CD14-positive monocyte (primary cell): Measurements from ENCODE around the gene LDAH. TPM values are rescaled to one million over a fixed set of nuclear protein-coding genes. Genes with fewer than 3 reads are reported as not detected.

ENCODE experiments used
- DNase-seq, 3 donors: peaks; one replicate each; pipeline ENCODE4 v3.0.0-alpha.2; 2011 to 2022
- H2AFZ ChIP-seq: 2 replicates; pipeline ENCODE4 v1.6.0; 2012; ENCODE audit warnings: mild to moderate bottlenecking, low read depth, low read length, inconsistent platforms; ENCODE audit not compliant: insufficient read depth, poor library complexity, severe bottlenecking
- H3K27ac ChIP-seq, 2 donors: 1 replicate in 1 of 2; 2 replicates in 1 of 2; pipeline ENCODE4 v1.5.1; 2012 to 2013; ENCODE audit warnings: low read length in 2 of 2, control low read depth in 1 of 2, inconsistent platforms in 1 of 2, low read depth in 1 of 2, mild to moderate bottlenecking in 1 of 2
- H3K27me3 ChIP-seq, 2 donors: one replicate each; pipeline versions ENCODE4 v1.6.0 to v1.6.1; 2011 to 2013; ENCODE audit warnings: low read length in 2 of 2; ENCODE audit not compliant: control insufficient read depth in 2 of 2, insufficient read depth in 2 of 2
- H3K36me3 ChIP-seq, 2 donors: replicated peaks in 1 of 2; 1 replicate in 1 of 2; 2 replicates in 1 of 2; pipeline versions ENCODE4 v1.5.1 to v1.6.1; 2012 to 2013; ENCODE audit warnings: low read length in 2 of 2, control low read depth in 1 of 2, inconsistent platforms in 1 of 2, mild to moderate bottlenecking in 1 of 2; ENCODE audit not compliant: insufficient read depth in 2 of 2, control insufficient read depth in 1 of 2
- H3K4me1 ChIP-seq, 2 donors: 1 replicate in 1 of 2; 2 replicates in 1 of 2; pipeline versions ENCODE4 v1.5.1 to v1.6.1; 2012 to 2013; ENCODE audit warnings: low read length in 2 of 2, control low read depth in 1 of 2, inconsistent platforms in 1 of 2, mild to moderate bottlenecking in 1 of 2, moderate library complexity in 1 of 2; ENCODE audit not compliant: insufficient read depth in 2 of 2, control insufficient read depth in 1 of 2
- H3K4me2 ChIP-seq: replicated peaks from 2 replicates; pipeline ENCODE3; 2012; ENCODE audit warnings: low read length, moderate library complexity, mild to moderate bottlenecking; ENCODE audit not compliant: poor library complexity, severe bottlenecking; ENCODE audit errors: extremely low read depth
- H3K4me3 ChIP-seq, 3 experiments: fragments of 200-600 bp in 1 of 3; sonication (generic) in 1 of 3; replicated peaks in 1 of 3; 1 replicate in 2 of 3; 2 replicates in 1 of 3; pipeline ENCODE4 v1.5.1; 2011 to 2013; ENCODE audit warnings: low read length in 3 of 3, mild to moderate bottlenecking in 3 of 3, control low read depth in 2 of 3, low read depth in 2 of 3, inconsistent platforms in 1 of 3, moderate library complexity in 1 of 3
- H3K79me2 ChIP-seq: 2 replicates; pipeline ENCODE4 v1.6.0; 2012; ENCODE audit warnings: mild to moderate bottlenecking, control low read depth, inconsistent platforms, low read length, moderate library complexity; ENCODE audit not compliant: insufficient read depth
- H3K9ac ChIP-seq: 2 replicates; pipeline ENCODE4 v1.6.0; 2017; ENCODE audit warnings: low read length, mild to moderate bottlenecking; ENCODE audit not compliant: insufficient read depth, poor library complexity, severe bottlenecking
- H3K9me3 ChIP-seq, 2 donors: replicated peaks in 1 of 2; 1 replicate in 1 of 2; 2 replicates in 1 of 2; pipeline versions ENCODE4 v1.5.1 to v1.6.1; 2012 to 2013; ENCODE audit warnings: low read length in 2 of 2, control low read depth in 1 of 2; ENCODE audit not compliant: control insufficient read depth in 1 of 2, insufficient read depth in 1 of 2
- H4K20me1 ChIP-seq: 2 replicates; pipeline ENCODE4 v1.6.0; 2012; ENCODE audit warnings: mild to moderate bottlenecking, low read length, control low read depth, moderate library complexity; ENCODE audit not compliant: insufficient read depth
- H3K27ac Mint-ChIP-seq, 7 donors: one replicate each; pipeline ENCODE4 v1.8.0; 2020; ENCODE audit warnings: mild to moderate bottlenecking in 7 of 7, mixed read lengths in 7 of 7, moderate library complexity in 6 of 7, inconsistent platforms in 2 of 7
- H3K27me3 Mint-ChIP-seq, 3 donors: one replicate each; pipeline ENCODE4 v1.8.0; 2021 to 2022; ENCODE audit warnings: low read depth in 3 of 3, mild to moderate bottlenecking in 3 of 3, mixed read lengths in 3 of 3, moderate library complexity in 3 of 3, inconsistent platforms in 1 of 3
- H3K36me3 Mint-ChIP-seq, 2 donors: one replicate each; pipeline ENCODE4 v1.8.0; 2020; ENCODE audit warnings: mixed read lengths in 2 of 2, inconsistent platforms in 1 of 2, mild to moderate bottlenecking in 1 of 2
- H3K4me1 Mint-ChIP-seq: one replicate; pipeline ENCODE4 v1.8.0; 2020; ENCODE audit warnings: mild to moderate bottlenecking, mixed read lengths
- H3K4me3 Mint-ChIP-seq, 2 donors: one replicate each; pipeline ENCODE4 v1.8.0; 2020; ENCODE audit warnings: mild to moderate bottlenecking in 2 of 2, mixed read lengths in 2 of 2, moderate library complexity in 1 of 2
- H3K9me3 Mint-ChIP-seq, 7 donors: one replicate each; pipeline ENCODE4 v1.8.0; 2020 to 2022; ENCODE audit warnings: mixed read lengths in 7 of 7, mild to moderate bottlenecking in 6 of 7, moderate library complexity in 6 of 7, inconsistent platforms in 2 of 7
- CTCF ChIP-seq: fragments of 200-600 bp; IDR thresholded peaks from one replicate; pipeline ENCODE4 v1.8.0; 2022; ENCODE audit warnings: antibody characterized with exemption, mild to moderate bottlenecking
- WGBS: methylation state at CpG from one replicate; pipeline ENCODE4 v1.1.5; 2013; ENCODE audit warnings: missing lambda C conversion rate; ENCODE audit not compliant: insufficient coverage; 5-methylcytosine and 5-hydroxymethylcytosine counted together
- intact Hi-C, 2 donors: fragments of 100-400 bp; cut with micrococcal nuclease; formaldehyde crosslinking; loops; one replicate each; pipeline versions ENCODE4 v1.15.0 to v1.15.1; 2023
- polyA plus RNA-seq, 3 donors: library from polyadenylated mRNA; depleted of rRNA in 1 of 3; unstranded in 2 of 3; stranded (reverse) in 1 of 3; fragments of 300-500 nt in 2 of 3; fragments of >200 nt in 1 of 3; fragmentation: Illumina TruSeq in 2 of 3; gene quantifications; 1 replicate in 2 of 3; 2 replicates in 1 of 3; pipeline ENCODE4 v1.2.3, GENCODE V29; 2012 to 2021

Gene LDAH
- polyA plus RNA-seq, 3 donors, result 3.7 to 5.7 (median 5.0) TPM

GRCh38 chr2:20687260-20687832 lies 135.6 kb downstream of the LDAH start:
- Histone ChIP-seq H4K20me1 (no peaks in the 10 kb centered on the region), H3K9ac (no peak overlapping the region), H2AFZ (no peak overlapping the region), H3K9me3 (no peaks in the 10 kb centered on the region), H3K27me3 (no peaks in the 10 kb centered on the region), H3K79me2 (no peaks in the 10 kb centered on the region), H3K27ac (no peak overlapping the region), H3K4me2 (no peak overlapping the region), H3K4me3 (no peak overlapping the region), H3K36me3 (peaks cover 0 to 41% of the 10 kb centered on the region in 2 donors), H3K4me1 (no peaks in the 10 kb centered on the region)
- H3K4me1 Mint-ChIP-seq, result peaks cover 3% of the 10 kb centered on the region
- no peak overlapping the region for H3K4me3 Mint-ChIP-seq
- intact Hi-C loops, result no loop called here
- H3K36me3 Mint-ChIP-seq, result peaks cover 39 to 41% of the 10 kb centered on the region in 2 donors
- DNase-seq, result no peak
- H3K27me3 Mint-ChIP-seq, result no peaks in the 10 kb centered on the region
- H3K27ac Mint-ChIP-seq, result no peak overlapping the region
- H3K9me3 Mint-ChIP-seq, result peaks cover 0 to 5% (median 0%) of the 10 kb centered on the region in 7 donors
- TF ChIP-seq CTCF, result no peak
- whole genome bisulfite sequencing, result 100% methylated on average over 1 of the region's 4 CpGs

GRCh38 chr2:20684581-20685063 lies 138.3 kb downstream of the LDAH start:
- Histone ChIP-seq H4K20me1 (no peaks in the 10 kb centered on the region), H2AFZ (no peak overlapping the region), H3K27me3 (no peaks in the 10 kb centered on the region), H3K79me2 (no peaks in the 10 kb centered on the region), H3K9ac (no peak overlapping the region), H3K9me3 (no peaks in the 10 kb centered on the region), H3K27ac (no peak overlapping the region), H3K4me1 (no peaks in the 10 kb centered on the region), H3K4me3 (no peak overlapping the region), H3K4me2 (no peak overlapping the region), H3K36me3 (peaks cover 0 to 40% of the 10 kb centered on the region in 2 donors)
- H3K27me3 Mint-ChIP-seq, result no peaks in the 10 kb centered on the region
- H3K4me1 Mint-ChIP-seq, result peaks cover 4% of the 10 kb centered on the region
- no peak for DNase-seq
- WGBS, result 68% methylated on average over 3 of the region's 6 CpGs
- peaks cover 48 to 55% of the 10 kb centered on the region in 2 donors for H3K36me3 Mint-ChIP-seq
- H3K9me3 Mint-ChIP-seq, result peaks cover 0 to 5% (median 0%) of the 10 kb centered on the region in 7 donors
- H3K4me3 Mint-ChIP-seq, result no peak overlapping the region
- no peak for TF ChIP-seq CTCF
- intact Hi-C loops, result no loop called here
- no peak overlapping the region for H3K27ac Mint-ChIP-seq
